AG04449 (cell line): Measurements from ENCODE around the gene ZNF275.

ENCODE experiments used
- CTCF ChIA-PET: fragments of 350-600 bp; formaldehyde crosslinking; extraction: SDS; loops from one replicate; lab custom pipeline; 2021; ENCODE audit warnings: antibody characterized with exemption; lab: Yijun Ruan, JAX
- POLR2A ChIA-PET: fragments of 400-600, 350-600 bp; formaldehyde crosslinking; extraction: SDS; loops from one replicate; lab custom pipeline; 2020; ENCODE audit warnings: antibody characterized with exemption, inconsistent platforms; lab: Yijun Ruan, JAX
- DNase-seq: peaks from one replicate; pipeline ENCODE4 v3.0.0-alpha.2; 2010; ENCODE audit warnings: low read depth, low spot score
- H3K4me3 ChIP-seq: 2 replicates; pipeline ENCODE4 v1.5.1; 2011; ENCODE audit warnings: low read depth, mild to moderate bottlenecking, control low read depth, low read length
- CTCF ChIP-seq: IDR thresholded peaks from one replicate; pipeline ENCODE4 v1.5.1; 2011; ENCODE audit warnings: mild to moderate bottlenecking, moderate library complexity, low read length, control low read depth, inconsistent platforms; ENCODE audit not compliant: insufficient read depth; ENCODE audit errors: missing control alignments

The ZNF275 gene

GRCh38 chrX:153396320-153397195 lies 62.6 kb downstream of the ZNF275 start:
- DNase-seq = no peak
- ChIA-PET CTCF (no interaction called here), POLR2A (no interaction called here)
- no peak overlapping the region for H3K4me3 ChIP-seq
- TF ChIP-seq CTCF = no peak

GRCh38 chrX:153397256-153397960 lies 63.5 kb downstream of the ZNF275 start:
- ChIA-PET POLR2A (no interaction called here), CTCF (no interaction called here)
- DNase-seq = no peak
- no peak for TF ChIP-seq CTCF
- H3K4me3 ChIP-seq = no peak overlapping the region

- no peak overlapping the region for H3K4me3 ChIP-seq
- CTCF ChIA-PET = no interaction called here
- POLR2A ChIA-PET = no interaction called here
- DNase-seq = no peak
- TF ChIP-seq CTCF = no peak
Observed at GRCh38 chrX:153398275-153398960, 64.5 kb downstream of the ZNF275 start.

- DNase-seq = no peak
- ChIA-PET CTCF (no interaction called here), POLR2A (no interaction called here)
- TF ChIP-seq CTCF = peak; percentile 51
- no peak overlapping the region for H3K4me3 ChIP-seq
Observed at GRCh38 chrX:153400146-153401132, 66.5 kb downstream of the ZNF275 start.

- no peak for DNase-seq
- ChIA-PET POLR2A (no interaction called here), CTCF (no interaction called here)
- no peak within 1 kb of the TSS for H3K4me3 ChIP-seq
- TF ChIP-seq CTCF = no peak
Observed at GRCh38 chrX:153401133-153401764, 67.3 kb downstream of the ZNF275 start, which contains the start of gene PNMA6E. Gene PNMA6E, minus strand, starts transcription at chrX:153401350. Its CDS starts 2,501 bp downstream, at chrX:153398849.
